Prostate gland (tissue), 2 donors: ENCODE data around the gene PIP5K1B.

ENCODE experiments used
- POLR2A ChIP-seq: fragments of 450-650 bp; IDR thresholded peaks from one replicate; pipeline ENCODE4 v1.6.1; 2016; ENCODE audit warnings: antibody characterized with exemption, mild to moderate bottlenecking
- POLR2AphosphoS5 ChIP-seq: sonication (generic); formaldehyde crosslinking; IDR thresholded peaks from one replicate; pipeline ENCODE4 v1.6.1; 2017; ENCODE audit warnings: antibody characterized with exemption
- TF ChIP-seq, protein P1 (sequence below), 4 experiments: fragments of 200-600 bp in 2 of 4; fragments of 450-650 bp in 2 of 4; sonication (generic) in 2 of 4; IDR thresholded peaks; 1 replicate in 3 of 4; 2 replicates in 1 of 4; pipeline ENCODE4 v1.5.1; 2016 to 2019; ENCODE audit warnings: antibody characterized with exemption in 4 of 4, mild to moderate bottlenecking in 2 of 4, moderate library complexity in 2 of 4

DNA sequence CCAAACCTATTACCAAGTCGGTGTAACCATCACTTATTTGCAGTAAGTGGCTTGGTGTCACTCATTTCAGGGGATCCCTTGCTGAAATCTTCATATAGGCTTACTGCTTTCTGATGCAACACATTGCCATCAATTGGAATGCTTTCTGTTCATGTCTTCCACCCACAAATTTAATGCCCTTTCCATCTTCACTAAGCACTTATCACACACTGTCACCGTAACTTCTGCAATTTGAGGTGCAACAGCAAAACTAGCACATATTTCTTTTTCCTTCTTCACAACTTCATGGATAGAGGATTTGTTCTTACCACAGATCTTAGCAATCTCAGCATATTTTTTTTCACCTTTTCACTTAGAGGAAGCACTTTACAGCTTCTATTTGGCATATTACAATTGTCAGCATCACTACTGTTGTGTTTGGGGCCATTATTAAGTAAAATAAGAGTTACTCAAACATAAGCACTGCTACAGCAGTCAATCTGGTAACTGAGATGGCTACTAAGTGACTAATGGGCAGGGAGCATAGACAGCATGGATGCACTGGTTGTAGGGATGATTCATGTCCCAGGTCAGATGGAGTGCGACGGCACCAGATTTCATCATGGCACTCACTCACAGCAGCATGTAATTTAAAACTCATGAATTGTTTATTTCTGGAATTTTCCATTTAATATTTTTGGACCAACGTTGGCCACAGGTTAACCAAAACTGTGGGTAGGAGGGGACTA is 70.1 kb downstream of the PIP5K1B start:
- TF ChIP-seq POLR2A: no peak
- TF ChIP-seq, protein P1, sequence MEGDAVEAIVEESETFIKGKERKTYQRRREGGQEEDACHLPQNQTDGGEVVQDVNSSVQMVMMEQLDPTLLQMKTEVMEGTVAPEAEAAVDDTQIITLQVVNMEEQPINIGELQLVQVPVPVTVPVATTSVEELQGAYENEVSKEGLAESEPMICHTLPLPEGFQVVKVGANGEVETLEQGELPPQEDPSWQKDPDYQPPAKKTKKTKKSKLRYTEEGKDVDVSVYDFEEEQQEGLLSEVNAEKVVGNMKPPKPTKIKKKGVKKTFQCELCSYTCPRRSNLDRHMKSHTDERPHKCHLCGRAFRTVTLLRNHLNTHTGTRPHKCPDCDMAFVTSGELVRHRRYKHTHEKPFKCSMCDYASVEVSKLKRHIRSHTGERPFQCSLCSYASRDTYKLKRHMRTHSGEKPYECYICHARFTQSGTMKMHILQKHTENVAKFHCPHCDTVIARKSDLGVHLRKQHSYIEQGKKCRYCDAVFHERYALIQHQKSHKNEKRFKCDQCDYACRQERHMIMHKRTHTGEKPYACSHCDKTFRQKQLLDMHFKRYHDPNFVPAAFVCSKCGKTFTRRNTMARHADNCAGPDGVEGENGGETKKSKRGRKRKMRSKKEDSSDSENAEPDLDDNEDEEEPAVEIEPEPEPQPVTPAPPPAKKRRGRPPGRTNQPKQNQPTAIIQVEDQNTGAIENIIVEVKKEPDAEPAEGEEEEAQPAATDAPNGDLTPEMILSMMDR (IDR thresholded peaks at IDR 0.05): no peak
- TF ChIP-seq POLR2AphosphoS5: no peak
